ENCODE measurements around the gene CDC123.

- TF ChIP-seq POLR2A (IDR thresholded peaks at IDR 0.05) = no peak
- TF ChIP-seq EP300 (IDR thresholded peaks at IDR 0.05) = no peak
- no peak for TF ChIP-seq POLR2AphosphoS5 (IDR thresholded peaks at IDR 0.05)
- no peak for TF ChIP-seq CTCF (IDR thresholded peaks at IDR 0.05)
Measured at GRCh38 chr10:12241810-12242529, 46.0 kb downstream of the CDC123 start.

All from sigmoid colon (tissue), 4 donors.